HL-60 (cell line): ENCODE measurements around the gene NRXN3.

Source experiments
- GABPA ChIP-seq: IDR thresholded peaks from 2 replicates; pipeline ENCODE4 v1.6.1; 2012; ENCODE audit warnings: low read depth
- POLR2AphosphoS5 ChIP-seq: IDR thresholded peaks from 2 replicates; pipeline ENCODE4 v1.6.1; 2012; ENCODE audit warnings: low read depth
- REST ChIP-seq: IDR thresholded peaks from 2 replicates; pipeline ENCODE4 v1.6.1; 2012; ENCODE audit warnings: low read depth; ENCODE audit not compliant: insufficient replicate concordance
- SPI1 ChIP-seq: IDR thresholded peaks from 2 replicates; pipeline ENCODE4 v1.6.1; 2012; ENCODE audit warnings: low read depth, mild to moderate bottlenecking, borderline replicate concordance
- TF ChIP-seq, protein P1 (sequence below): IDR thresholded peaks from one replicate; pipeline ENCODE4 v1.5.1; 2011; ENCODE audit warnings: low read length, control low read depth, inconsistent platforms; ENCODE audit not compliant: insufficient read depth

GRCh38 chr14:79144896-79145295 is 974.7 kb downstream of the NRXN3 start:
- TF ChIP-seq POLR2AphosphoS5 (no peak), GABPA (no peak), REST (no peak), SPI1 (no peak)
- TF ChIP-seq, protein P1, sequence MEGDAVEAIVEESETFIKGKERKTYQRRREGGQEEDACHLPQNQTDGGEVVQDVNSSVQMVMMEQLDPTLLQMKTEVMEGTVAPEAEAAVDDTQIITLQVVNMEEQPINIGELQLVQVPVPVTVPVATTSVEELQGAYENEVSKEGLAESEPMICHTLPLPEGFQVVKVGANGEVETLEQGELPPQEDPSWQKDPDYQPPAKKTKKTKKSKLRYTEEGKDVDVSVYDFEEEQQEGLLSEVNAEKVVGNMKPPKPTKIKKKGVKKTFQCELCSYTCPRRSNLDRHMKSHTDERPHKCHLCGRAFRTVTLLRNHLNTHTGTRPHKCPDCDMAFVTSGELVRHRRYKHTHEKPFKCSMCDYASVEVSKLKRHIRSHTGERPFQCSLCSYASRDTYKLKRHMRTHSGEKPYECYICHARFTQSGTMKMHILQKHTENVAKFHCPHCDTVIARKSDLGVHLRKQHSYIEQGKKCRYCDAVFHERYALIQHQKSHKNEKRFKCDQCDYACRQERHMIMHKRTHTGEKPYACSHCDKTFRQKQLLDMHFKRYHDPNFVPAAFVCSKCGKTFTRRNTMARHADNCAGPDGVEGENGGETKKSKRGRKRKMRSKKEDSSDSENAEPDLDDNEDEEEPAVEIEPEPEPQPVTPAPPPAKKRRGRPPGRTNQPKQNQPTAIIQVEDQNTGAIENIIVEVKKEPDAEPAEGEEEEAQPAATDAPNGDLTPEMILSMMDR: no peak
